BLaER1 treated with 17β-estradiol and CSF1 and Interleukin-3, amounts not matched to agents 10 nM and 100 nM (cell line): ENCODE measurements around the gene CEACAM20.

Experiments
- H3K27ac ChIP-seq, 11 experiments: shearing (Covaris generic); formaldehyde crosslinking; 2 replicates each; pipeline ENCODE4 v1.8.1; 2022
- H3K27me3 ChIP-seq, 11 experiments: shearing (Covaris generic); formaldehyde crosslinking; 2 replicates each; pipeline ENCODE4 v1.8.1; 2022
- H3K36me3 ChIP-seq, 11 experiments: shearing (Covaris generic); formaldehyde crosslinking; 2 replicates each; pipeline ENCODE4 v1.8.1; 2022
- H3K4me1 ChIP-seq, 10 experiments: shearing (Covaris generic); formaldehyde crosslinking; 2 replicates each; pipeline ENCODE4 v1.8.1; 2022
- H3K4me2 ChIP-seq, 11 experiments: shearing (Covaris generic); formaldehyde crosslinking; 2 replicates each; pipeline ENCODE4 v1.8.1; 2022
- H3K4me3 ChIP-seq, 10 experiments: shearing (Covaris generic); formaldehyde crosslinking; 2 replicates each; pipeline ENCODE4 v1.8.1; 2022
- H3K9ac ChIP-seq, 11 experiments: shearing (Covaris generic); formaldehyde crosslinking; 2 replicates each; pipeline ENCODE4 v1.8.1; 2022
- H3K9me3 ChIP-seq, 11 experiments: shearing (Covaris generic); formaldehyde crosslinking; replicated peaks in 1 of 11; 2 replicates each; pipeline ENCODE4 v1.8.1; 2022
- H4K20me1 ChIP-seq, 11 experiments: shearing (Covaris generic); formaldehyde crosslinking; 2 replicates each; pipeline ENCODE4 v1.8.1; 2022
- Cebpa-rat ChIP-seq, 11 experiments: shearing (Covaris generic); IDR thresholded peaks; 2 replicates each; pipeline ENCODE4 v1.8.1; 2022

CEACAM20 gene

GRCh38 chr19:44529536-44529935, at the start of gene CEACAM20:
CEACAM20 (minus strand) TSS chr19:44529675; CDS start chr19:44529509, 166 bp downstream.
- no peak for TF ChIP-seq Cebpa-rat (IDR thresholded peaks at IDR 0.05)
- Histone ChIP-seq H3K4me3 (no peak within 1 kb of the TSS), H4K20me1 (no peaks in the 10 kb centered on the region), H3K9me3 (no peaks in the 10 kb centered on the region), H3K4me2 (peak within 1 kb of the TSS in 4 of 11 experiments; percentile 39 to 53 (median 52); a peak in 2 of 22 replicates), H3K27me3 (no peaks in the 10 kb centered on the region), H3K4me1 (peaks cover 0 to 18% (median 5%) of the 10 kb centered on the region in 10 experiments; a peak in 10 of 20 replicates), H3K9ac (no peak within 1 kb of the TSS), H3K36me3 (no peaks in the 10 kb centered on the region), H3K27ac (peak within 1 kb of the TSS in 2 of 11 experiments; percentile 6 to 35; a peak in 2 of 22 replicates)

- H3K27me3 ChIP-seq = no peaks in the 10 kb centered on the region
- TF ChIP-seq Cebpa-rat (IDR thresholded peaks at IDR 0.05) = no peak
- no peak overlapping the region for H3K4me2 ChIP-seq
- no peaks in the 10 kb centered on the region for H4K20me1 ChIP-seq
- no peaks in the 10 kb centered on the region for H3K36me3 ChIP-seq
- H3K9ac ChIP-seq = no peak overlapping the region
- peaks cover 0 to 18% (median 11%) of the 10 kb centered on the region in 10 experiments; a peak in 10 of 20 replicates for H3K4me1 ChIP-seq
- no peak overlapping the region for H3K4me3 ChIP-seq
- H3K27ac ChIP-seq = no peak overlapping the region
- peaks cover 0 to 12% (median 0%) of the 10 kb centered on the region in 11 experiments; a peak in 4 of 22 replicates for H3K9me3 ChIP-seq
Observed at GRCh38 chr19:44577566-44577874, 48.0 kb upstream of the CEACAM20 start.

- Histone ChIP-seq H3K27me3 (no peaks in the 10 kb centered on the region), H3K9ac (no peak overlapping the region), H3K27ac (no peak overlapping the region), H3K9me3 (peaks cover 0 to 12% (median 0%) of the 10 kb centered on the region in 11 experiments; a peak in 4 of 22 replicates), H3K4me3 (no peak overlapping the region), H3K4me1 (peaks cover 0 to 23% (median 13%) of the 10 kb centered on the region in 10 experiments; a peak in 11 of 20 replicates), H3K4me2 (no peak overlapping the region), H3K36me3 (no peaks in the 10 kb centered on the region), H4K20me1 (no peaks in the 10 kb centered on the region)
- TF ChIP-seq Cebpa-rat (IDR thresholded peaks at IDR 0.05) = no peak
Observed at GRCh38 chr19:44576843-44577565, 47.5 kb upstream of the CEACAM20 start.

GRCh38 chr19:44575116-44575700, 45.7 kb upstream of the CEACAM20 start:
- Histone ChIP-seq H3K4me1 (peaks cover 0 to 35% (median 13%) of the 10 kb centered on the region in 10 experiments; a peak in 11 of 20 replicates), H3K4me3 (no peak overlapping the region), H3K36me3 (no peaks in the 10 kb centered on the region), H3K4me2 (no peak overlapping the region), H4K20me1 (no peaks in the 10 kb centered on the region), H3K9me3 (peaks cover 0 to 10% (median 0%) of the 10 kb centered on the region in 11 experiments; a peak in 4 of 22 replicates), H3K27ac (no peak overlapping the region), H3K9ac (no peak overlapping the region), H3K27me3 (no peaks in the 10 kb centered on the region)
- no peak for TF ChIP-seq Cebpa-rat (IDR thresholded peaks at IDR 0.05)

- peaks cover 0 to 2% (median 0%) of the 10 kb centered on the region in 11 experiments; a peak in 3 of 22 replicates for H3K9me3 ChIP-seq
- H3K4me2 ChIP-seq = peak overlapping the region in 5 of 11 experiments; percentile 5 to 62 (median 14); a peak in 7 of 22 replicates
- no peak overlapping the region for H3K27ac ChIP-seq
- H3K4me3 ChIP-seq = no peak overlapping the region
- H3K9ac ChIP-seq = no peak overlapping the region
- H4K20me1 ChIP-seq = no peaks in the 10 kb centered on the region
- no peaks in the 10 kb centered on the region for H3K36me3 ChIP-seq
- no peaks in the 10 kb centered on the region for H3K27me3 ChIP-seq
- TF ChIP-seq Cebpa-rat (IDR thresholded peaks at IDR 0.05) = no peak
- H3K4me1 ChIP-seq = peaks cover 0 to 35% (median 13%) of the 10 kb centered on the region in 10 experiments; a peak in 11 of 20 replicates
Observed at GRCh38 chr19:44574186-44574950, 44.9 kb upstream of the CEACAM20 start.

- no peaks in the 10 kb centered on the region for H3K27me3 ChIP-seq
- peak overlapping the region in 6 of 11 experiments; percentile 0 to 62 (median 14); a peak in 9 of 22 replicates for H3K4me2 ChIP-seq
- H3K27ac ChIP-seq = no peak overlapping the region
- no peak overlapping the region for H3K4me3 ChIP-seq
- H3K4me1 ChIP-seq = peaks cover 0 to 35% (median 13%) of the 10 kb centered on the region in 10 experiments; a peak in 11 of 20 replicates
- H3K9me3 ChIP-seq = no peaks in the 10 kb centered on the region; a peak in 1 of 22 replicates
- H4K20me1 ChIP-seq = no peaks in the 10 kb centered on the region
- no peaks in the 10 kb centered on the region for H3K36me3 ChIP-seq
- no peak for TF ChIP-seq Cebpa-rat (IDR thresholded peaks at IDR 0.05)
- no peak overlapping the region for H3K9ac ChIP-seq
Observed at GRCh38 chr19:44573627-44574026, 44.2 kb upstream of the CEACAM20 start.

- Histone ChIP-seq H3K4me2 (peak overlapping the region in 6 of 11 experiments; percentile 0 to 62 (median 32); a peak in 9 of 22 replicates), H3K27me3 (no peaks in the 10 kb centered on the region), H3K27ac (no peak overlapping the region), H3K36me3 (no peaks in the 10 kb centered on the region), H3K9me3 (no peaks in the 10 kb centered on the region), H3K9ac (no peak overlapping the region), H3K4me1 (peaks cover 0 to 35% (median 13%) of the 10 kb centered on the region in 10 experiments; a peak in 11 of 20 replicates), H4K20me1 (no peaks in the 10 kb centered on the region), H3K4me3 (no peak overlapping the region)
- no peak for TF ChIP-seq Cebpa-rat (IDR thresholded peaks at IDR 0.05)
Observed at GRCh38 chr19:44573183-44573582, 43.7 kb upstream of the CEACAM20 start.

- Histone ChIP-seq H3K4me1 (peaks cover 0 to 35% (median 13%) of the 10 kb centered on the region in 10 experiments; a peak in 11 of 20 replicates), H3K27ac (no peak overlapping the region), H4K20me1 (no peaks in the 10 kb centered on the region), H3K4me2 (peak overlapping the region in 3 of 11 experiments; percentile 49 to 62 (median 56); a peak in 6 of 22 replicates), H3K27me3 (no peaks in the 10 kb centered on the region), H3K9ac (no peak overlapping the region), H3K9me3 (no peaks in the 10 kb centered on the region), H3K4me3 (no peak overlapping the region), H3K36me3 (no peaks in the 10 kb centered on the region)
- no peak for TF ChIP-seq Cebpa-rat (IDR thresholded peaks at IDR 0.05)
Observed at GRCh38 chr19:44572581-44572900, 43.1 kb upstream of the CEACAM20 start.
